ENCODE data around the gene DNASE2B. TPM values are rescaled to one million over a fixed set of nuclear protein-coding genes. Genes with fewer than 3 reads are reported as not detected.

DNASE2B gene
- polyA plus RNA-seq, 1 donor (not counting 4 experiments of a cell fraction or from before 2014, with no cell fraction given), result not detected

DNA sequence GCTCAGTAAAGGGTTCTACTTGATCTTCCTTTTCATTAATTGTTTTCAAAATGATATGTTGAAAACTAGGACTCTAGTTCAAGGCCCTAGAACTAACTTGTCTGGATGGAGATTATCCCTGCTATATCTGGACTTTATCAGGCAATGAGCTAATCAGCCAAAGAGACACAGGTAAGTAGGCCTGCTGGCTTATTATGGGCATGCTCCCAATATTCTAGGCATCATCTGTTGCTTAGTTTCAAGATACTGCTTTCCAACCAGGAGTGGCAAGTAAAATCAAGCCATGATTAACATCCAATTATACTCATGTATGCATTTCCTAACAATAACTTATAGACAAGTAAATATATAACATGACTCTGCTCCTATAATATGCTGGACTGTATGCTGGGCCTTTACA is 4.2 kb downstream of the DNASE2B start:
- DNase-seq (ENCODE audit: low read depth, low spot score), result no peak
- Histone ChIP-seq H2AFZ (ENCODE audit: control insufficient read depth, low read length) (no peak overlapping the region), H3K9me1 (ENCODE audit: control insufficient read depth, extremely low read depth, insufficient read depth, low read length) (no peaks in the 10 kb centered on the region)

DNA sequence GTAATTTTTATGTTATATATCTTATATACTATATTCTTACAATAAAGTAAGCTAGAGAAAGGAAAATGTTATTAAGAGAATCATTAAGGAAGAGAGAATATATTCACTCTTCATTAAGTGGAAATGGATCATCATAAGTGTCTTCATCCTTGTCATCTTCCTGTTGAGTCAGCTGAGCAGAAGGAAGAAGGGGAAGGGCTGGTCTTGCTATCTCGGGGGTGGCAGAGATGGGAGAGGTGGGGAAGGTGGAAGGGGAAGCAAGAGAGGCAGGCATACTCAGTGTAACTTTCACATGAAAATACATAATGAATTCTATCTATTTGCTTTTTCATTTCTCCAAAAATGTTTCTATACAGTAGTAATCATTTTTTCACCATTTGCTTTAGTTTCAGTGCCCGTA is 5.1 kb downstream of the DNASE2B start:
- no peaks in the 10 kb centered on the region for H3K79me2 ChIP-seq (ENCODE audit: control insufficient read depth, insufficient read depth, low read length)
- H3K4me2 ChIP-seq (ENCODE audit: control insufficient read depth, extremely low read depth, insufficient read depth, low read depth, low read length), result no peak overlapping the region
- no peak overlapping the region for H3K27ac ChIP-seq (ENCODE audit: control insufficient read depth, insufficient read depth, low read length)
- H3K9ac ChIP-seq (ENCODE audit: control insufficient read depth, extremely low read depth, insufficient read depth, low read length), result no peak overlapping the region
- TF ChIP-seq, protein P1, sequence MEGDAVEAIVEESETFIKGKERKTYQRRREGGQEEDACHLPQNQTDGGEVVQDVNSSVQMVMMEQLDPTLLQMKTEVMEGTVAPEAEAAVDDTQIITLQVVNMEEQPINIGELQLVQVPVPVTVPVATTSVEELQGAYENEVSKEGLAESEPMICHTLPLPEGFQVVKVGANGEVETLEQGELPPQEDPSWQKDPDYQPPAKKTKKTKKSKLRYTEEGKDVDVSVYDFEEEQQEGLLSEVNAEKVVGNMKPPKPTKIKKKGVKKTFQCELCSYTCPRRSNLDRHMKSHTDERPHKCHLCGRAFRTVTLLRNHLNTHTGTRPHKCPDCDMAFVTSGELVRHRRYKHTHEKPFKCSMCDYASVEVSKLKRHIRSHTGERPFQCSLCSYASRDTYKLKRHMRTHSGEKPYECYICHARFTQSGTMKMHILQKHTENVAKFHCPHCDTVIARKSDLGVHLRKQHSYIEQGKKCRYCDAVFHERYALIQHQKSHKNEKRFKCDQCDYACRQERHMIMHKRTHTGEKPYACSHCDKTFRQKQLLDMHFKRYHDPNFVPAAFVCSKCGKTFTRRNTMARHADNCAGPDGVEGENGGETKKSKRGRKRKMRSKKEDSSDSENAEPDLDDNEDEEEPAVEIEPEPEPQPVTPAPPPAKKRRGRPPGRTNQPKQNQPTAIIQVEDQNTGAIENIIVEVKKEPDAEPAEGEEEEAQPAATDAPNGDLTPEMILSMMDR (optimal IDR thresholded peaks at IDR 0.05 in 1 of 3, IDR thresholded peaks at IDR 0.05 in 1 of 3, conservative IDR thresholded peaks at IDR 0.05 in 1 of 3; ENCODE audit: extremely low read depth in 1 of 3, insufficient read depth in 2 of 3, low read length in 3 of 3), result no peak
- no peak for TF ChIP-seq EZH2 (IDR thresholded peaks at IDR 0.05; ENCODE audit: low read length)
- dilution Hi-C loops (cut with MboI; ENCODE audit: extremely low pct_ligation_motif_present, low sequenced_read_pairs), result no loop called here
- no peak overlapping the region for H3K4me3 ChIP-seq (ENCODE audit: control insufficient read depth in 2 of 3, extremely low read depth in 1 of 3, insufficient read depth in 2 of 3, low read depth in 1 of 3, low read length in 3 of 3)
- peaks cover 11% of the 10 kb centered on the region for H3K4me1 ChIP-seq (ENCODE audit: control insufficient read depth, extremely low read depth, insufficient read depth, low read length)
- no peaks in the 10 kb centered on the region for H4K20me1 ChIP-seq (ENCODE audit: control insufficient read depth, extremely low read depth, insufficient read depth, low read length)
- H3K9me1 ChIP-seq (ENCODE audit: control insufficient read depth, extremely low read depth, insufficient read depth, low read length), result no peaks in the 10 kb centered on the region
- no peak for DNase-seq (ENCODE audit: low read depth, low spot score)
- H3K36me3 ChIP-seq (ENCODE audit: control insufficient read depth in 2 of 2, extremely low read depth in 1 of 2, insufficient read depth in 2 of 2, low read length in 2 of 2), result no peaks in the 10 kb centered on the region
- H3K9me3 ChIP-seq (ENCODE audit: control insufficient read depth, low read depth, low read length), result no peaks in the 10 kb centered on the region
- no peak for FAIRE-seq
- H2AFZ ChIP-seq (ENCODE audit: control insufficient read depth, low read length), result no peak overlapping the region
- H3K27me3 ChIP-seq (ENCODE audit: control insufficient read depth, extremely low read depth, insufficient read depth, low read length), result no peaks in the 10 kb centered on the region

More for the DNA sequence above, 4.2 kb downstream of the DNASE2B start:
- H3K36me3 ChIP-seq (ENCODE audit: control insufficient read depth in 2 of 2, extremely low read depth in 1 of 2, insufficient read depth in 2 of 2, low read length in 2 of 2), result no peaks in the 10 kb centered on the region
- dilution Hi-C loops (cut with MboI; ENCODE audit: extremely low pct_ligation_motif_present, low sequenced_read_pairs), result no loop called here
- H3K27me3 ChIP-seq (ENCODE audit: control insufficient read depth, extremely low read depth, insufficient read depth, low read length), result no peaks in the 10 kb centered on the region
- no peaks in the 10 kb centered on the region for H3K79me2 ChIP-seq (ENCODE audit: control insufficient read depth, insufficient read depth, low read length)
- H3K4me1 ChIP-seq (ENCODE audit: control insufficient read depth, extremely low read depth, insufficient read depth, low read length), result peaks cover 11% of the 10 kb centered on the region
- H3K27ac ChIP-seq (ENCODE audit: control insufficient read depth, insufficient read depth, low read length), result no peak overlapping the region
- H3K4me2 ChIP-seq (ENCODE audit: control insufficient read depth, extremely low read depth, insufficient read depth, low read depth, low read length), result no peak overlapping the region
- TF ChIP-seq, protein P1 (optimal IDR thresholded peaks at IDR 0.05 in 1 of 3, IDR thresholded peaks at IDR 0.05 in 1 of 3, conservative IDR thresholded peaks at IDR 0.05 in 1 of 3; ENCODE audit: extremely low read depth in 1 of 3, insufficient read depth in 2 of 3, low read length in 3 of 3), result no peak
- no peak for TF ChIP-seq EZH2 (IDR thresholded peaks at IDR 0.05; ENCODE audit: low read length)
- H3K9ac ChIP-seq (ENCODE audit: control insufficient read depth, extremely low read depth, insufficient read depth, low read length), result no peak overlapping the region
- H3K9me3 ChIP-seq (ENCODE audit: control insufficient read depth, low read depth, low read length), result no peaks in the 10 kb centered on the region
- H3K4me3 ChIP-seq (ENCODE audit: control insufficient read depth in 2 of 3, extremely low read depth in 1 of 3, insufficient read depth in 2 of 3, low read depth in 1 of 3, low read length in 3 of 3), result no peak overlapping the region
- no peak for FAIRE-seq
- H4K20me1 ChIP-seq (ENCODE audit: control insufficient read depth, extremely low read depth, insufficient read depth, low read length), result no peaks in the 10 kb centered on the region
